T47D (cell line): ENCODE measurements around the gene GABRA5.
"Not testable (repeated sequence)": the region's sequence is repeated elsewhere in the genome, so short reads cannot be mapped to it uniquely, and the experiment has no call there.

Experiments
- DNase-seq, 2 experiments: peaks; one replicate each; pipeline versions ENCODE4 v3.0.0 to v3.0.0-alpha.2; 2011 to 2012; ENCODE audit warnings: low read depth in 1 of 2, low spot score in 1 of 2
- JUND ChIP-seq: IDR thresholded peaks from 2 replicates; pipeline ENCODE4 v1.6.1; 2012; ENCODE audit warnings: low read depth
- in situ Hi-C: cut with HindIII; loops from 2 replicates; pipeline ENCODE4 v1.10.0; 2016; ENCODE audit warnings: low sequenced_read_pairs, low pct_unique_long_range_greater_than_20kb

Gene GABRA5

GRCh38 chr15:26883466-26883865 is 16.6 kb downstream of the GABRA5 start:
- in situ Hi-C loops, result no loop called here
- TF ChIP-seq JUND, result no peak
- no peak for DNase-seq

DNA sequence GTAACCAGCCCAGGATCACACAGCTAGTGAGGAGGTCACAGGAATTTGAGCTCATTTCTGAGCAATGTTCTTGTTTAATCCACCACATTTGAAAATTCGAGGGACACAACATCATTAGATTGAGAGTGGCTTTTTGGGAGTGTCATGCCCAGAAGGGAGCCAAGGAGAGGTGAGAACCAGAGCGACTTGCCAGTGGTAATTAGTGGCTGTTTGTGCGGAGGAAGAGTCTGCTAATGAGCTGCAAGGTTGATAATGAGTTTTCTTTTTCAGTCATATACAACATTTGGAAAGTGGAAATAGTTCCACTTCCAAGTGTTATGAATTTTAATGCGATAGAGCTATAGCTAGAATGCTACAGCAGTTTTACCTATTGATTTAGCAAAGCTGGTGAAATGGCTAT is 19.7 kb downstream of the GABRA5 start:
- in situ Hi-C loops, result no loop called here
- TF ChIP-seq JUND, result no peak
- no peak for DNase-seq

- in situ Hi-C loops, result no loop called here
- no peak for TF ChIP-seq JUND
Observed at GRCh38 chr15:26887926-26888666, 21.2 kb downstream of the GABRA5 start.

DNA sequence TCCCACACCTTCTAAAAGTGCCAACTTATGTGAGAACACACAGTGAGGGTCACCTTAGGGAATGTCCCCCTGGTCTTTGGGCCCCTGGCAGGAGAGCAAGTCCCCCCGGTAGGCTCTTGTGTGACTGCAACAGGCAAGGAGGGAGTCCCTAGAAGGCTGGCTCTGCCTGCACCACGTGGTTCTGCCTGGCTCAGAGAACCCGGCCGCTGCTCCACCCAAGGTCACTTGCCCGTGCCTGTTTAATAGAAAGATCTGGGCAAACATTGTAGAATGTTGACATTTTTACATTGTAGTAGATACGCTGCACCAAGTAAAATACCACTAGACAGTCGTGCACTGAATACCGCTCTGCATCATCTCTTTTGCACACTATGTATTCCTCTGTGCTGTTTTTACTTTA is 21.9 kb downstream of the GABRA5 start:
- in situ Hi-C loops, result no loop called here
- no peak for DNase-seq
- no peak for TF ChIP-seq JUND

More at GRCh38 chr15:26887926-26888666, 21.2 kb downstream of the GABRA5 start:
- peak in 1 of 2 experiments; percentile 12 for DNase-seq

- TF ChIP-seq JUND, result no peak
- in situ Hi-C loops, result no loop called here
- DNase-seq, result peak; percentile 62 to 82
Observed at GRCh38 chr15:26889298-26889898, 22.5 kb downstream of the GABRA5 start.

DNA sequence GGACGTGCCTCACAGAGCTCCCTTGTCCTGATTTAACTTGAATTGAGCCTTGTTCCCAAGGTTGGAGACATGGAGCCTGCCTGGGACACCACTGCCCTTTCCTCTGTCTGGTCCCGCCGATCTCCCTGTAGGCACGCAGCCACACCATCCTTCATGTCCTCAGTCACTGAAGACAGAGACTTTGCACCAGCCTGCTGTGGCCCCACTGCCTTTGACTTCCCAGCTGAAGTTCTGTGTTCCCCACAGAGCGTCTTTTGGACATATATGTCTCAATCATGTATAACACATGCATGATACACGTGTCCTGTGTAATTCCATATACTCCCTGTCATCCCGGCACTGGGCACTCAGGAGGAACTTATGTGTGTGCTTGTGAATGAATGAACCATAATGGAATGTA is 23.6 kb downstream of the GABRA5 start:
- no peak for DNase-seq
- TF ChIP-seq JUND, result no peak
- in situ Hi-C loops, result no loop called here

- no peak for DNase-seq
- in situ Hi-C loops, result no loop called here
- TF ChIP-seq JUND, result no peak
Observed at GRCh38 chr15:26890988-26891387, 24.1 kb downstream of the GABRA5 start.

GRCh38 chr15:26891448-26892181 is 24.8 kb downstream of the GABRA5 start:
- TF ChIP-seq JUND, result no peak
- in situ Hi-C loops, result no loop called here
- peak; percentile 77 to 85 for DNase-seq

- in situ Hi-C loops, result no loop called here
- DNase-seq, result no peak
- no peak for TF ChIP-seq JUND
Observed at GRCh38 chr15:26892182-26892518, 25.3 kb downstream of the GABRA5 start.

DNA sequence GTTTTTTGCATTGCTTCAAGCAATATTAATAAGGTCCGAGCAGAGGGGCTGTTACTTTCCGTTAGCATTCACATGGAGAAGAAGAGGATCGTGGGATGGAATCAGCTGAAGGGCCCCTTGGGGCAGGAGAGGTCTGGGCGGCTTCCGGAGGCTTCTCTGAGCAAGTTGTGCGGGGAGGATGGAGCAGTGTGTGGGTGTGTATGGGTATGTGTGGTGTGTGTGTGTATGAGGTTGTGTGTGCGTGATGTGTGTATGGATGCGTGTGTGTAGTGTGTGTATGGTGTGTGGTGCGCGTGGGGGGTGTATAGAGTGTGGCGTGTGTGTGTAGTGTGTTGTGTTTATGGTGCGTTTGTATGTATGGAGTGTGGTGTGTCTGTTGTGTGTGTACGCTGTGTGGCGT is 25.8 kb downstream of the GABRA5 start:
- in situ Hi-C loops, result no loop called here
- TF ChIP-seq JUND, result no peak
- no peak for DNase-seq

DNA sequence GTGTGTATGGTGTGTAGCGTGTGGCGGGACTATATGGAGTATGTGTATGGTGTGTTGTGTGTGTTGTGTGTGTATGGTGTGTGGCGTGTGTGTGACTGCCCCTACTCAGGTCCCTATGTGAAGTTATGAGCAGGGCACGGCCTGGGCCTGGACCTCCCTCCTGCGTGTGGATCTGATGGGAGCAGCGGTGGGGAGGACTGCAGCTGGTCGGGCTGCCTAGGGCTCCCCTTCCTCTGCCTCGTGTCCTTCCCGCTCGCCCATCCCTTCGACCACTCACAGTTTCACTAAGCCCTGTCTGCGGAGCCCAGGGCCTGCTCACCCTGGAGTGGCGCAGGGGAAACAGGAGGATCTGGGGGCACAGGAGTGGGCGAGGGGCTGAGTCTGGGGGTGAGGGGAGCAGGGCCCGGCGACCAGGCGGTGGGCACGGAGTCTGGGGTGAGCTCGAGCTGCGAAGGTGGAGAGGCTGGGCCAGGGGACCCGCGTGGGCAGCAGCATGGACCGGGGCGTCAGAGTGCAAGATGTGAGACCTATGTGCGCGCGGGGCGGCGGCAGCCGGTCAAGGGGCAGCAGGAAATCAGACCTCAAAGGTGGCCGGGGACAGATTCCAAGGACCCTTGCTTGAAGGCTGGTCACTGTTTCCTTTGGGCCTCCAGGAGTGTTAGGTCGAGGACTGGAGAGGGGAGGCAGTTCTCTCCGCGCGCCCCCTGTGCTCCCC is 26.6 kb downstream of the GABRA5 start:
- no peak for TF ChIP-seq JUND
- no peak for DNase-seq
- in situ Hi-C loops, result no loop called here

DNA sequence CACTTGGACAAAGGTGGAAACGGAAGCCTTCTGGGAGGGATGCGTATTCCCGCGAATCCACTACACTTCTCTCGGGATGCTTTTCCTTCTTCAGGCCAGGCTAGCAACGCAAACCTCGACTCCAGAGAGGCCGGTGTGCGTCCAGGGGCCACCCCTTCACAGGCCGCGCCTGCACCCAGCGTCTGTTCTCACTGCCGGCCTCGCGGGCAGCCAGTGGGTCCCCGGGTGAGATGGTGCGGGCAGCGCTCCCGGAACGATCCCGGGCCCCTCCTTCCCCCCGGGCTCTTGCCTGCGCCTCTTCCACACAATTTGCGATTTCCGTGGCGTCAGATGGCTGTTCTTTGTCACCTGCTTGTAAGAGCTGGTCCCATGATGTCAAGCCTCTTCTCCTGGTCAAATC is 27.3 kb downstream of the GABRA5 start:
- DNase-seq, result no peak
- in situ Hi-C loops, result no loop called here
- TF ChIP-seq JUND, result no peak

- in situ Hi-C loops, DNase-seq: not testable (repeated sequence)
Observed at GRCh38 chr15:26895346-26895745, 28.5 kb downstream of the GABRA5 start.
